GM10847 (cell line): Measurements from ENCODE around the gene DHX34.

Experiments used
- POLR2A ChIP-seq: IDR thresholded peaks from 2 replicates; pipeline ENCODE4 v1.6.1; 2011; ENCODE audit not compliant: insufficient read length; ENCODE audit errors: extremely low read depth

DHX34 gene

GRCh38 chr19:47377208-47377701 is 28.1 kb downstream of the DHX34 start:
- TF ChIP-seq POLR2A = no peak

DNA sequence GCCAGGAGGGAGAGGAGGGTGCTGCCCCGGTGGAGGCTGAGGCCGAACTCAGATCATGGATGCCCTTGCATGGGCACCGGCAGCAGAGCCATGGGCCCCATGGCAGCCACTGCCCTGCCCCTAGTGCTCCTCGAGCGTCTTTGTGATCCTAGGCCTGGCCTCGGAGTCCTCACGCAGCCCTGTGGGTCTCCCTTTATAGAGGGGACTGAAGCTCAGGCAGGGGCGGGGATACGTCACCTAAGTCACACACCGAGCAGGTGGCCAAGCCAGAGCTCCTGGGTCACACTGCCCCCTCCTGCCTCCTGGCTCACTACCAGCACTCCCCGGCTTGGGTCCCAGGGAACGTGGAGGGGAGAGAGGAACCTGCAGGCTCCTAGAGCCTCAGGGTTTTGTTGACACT is 28.7 kb downstream of the DHX34 start:
- no peak for TF ChIP-seq POLR2A

DNA sequence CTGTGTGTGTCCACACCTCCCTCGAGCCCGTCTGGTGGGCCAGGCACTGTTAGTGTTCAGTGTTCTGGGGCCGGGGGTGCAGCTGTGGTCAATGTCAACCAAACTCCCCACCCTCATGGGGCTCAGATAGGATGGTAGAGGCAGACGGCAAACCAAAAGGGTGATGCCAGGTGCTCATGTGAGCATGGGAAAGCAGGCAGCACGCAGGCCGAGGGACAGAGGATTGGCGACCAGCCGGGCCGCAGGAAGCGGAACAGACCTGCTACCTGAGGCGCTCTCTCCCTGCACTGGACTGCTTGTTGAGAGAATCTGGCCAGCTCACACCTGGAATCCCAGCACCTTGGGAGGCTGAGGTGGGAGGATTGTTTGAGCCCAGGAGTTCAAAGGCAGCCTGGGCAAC is 29.1 kb downstream of the DHX34 start:
- TF ChIP-seq POLR2A = no peak

DNA sequence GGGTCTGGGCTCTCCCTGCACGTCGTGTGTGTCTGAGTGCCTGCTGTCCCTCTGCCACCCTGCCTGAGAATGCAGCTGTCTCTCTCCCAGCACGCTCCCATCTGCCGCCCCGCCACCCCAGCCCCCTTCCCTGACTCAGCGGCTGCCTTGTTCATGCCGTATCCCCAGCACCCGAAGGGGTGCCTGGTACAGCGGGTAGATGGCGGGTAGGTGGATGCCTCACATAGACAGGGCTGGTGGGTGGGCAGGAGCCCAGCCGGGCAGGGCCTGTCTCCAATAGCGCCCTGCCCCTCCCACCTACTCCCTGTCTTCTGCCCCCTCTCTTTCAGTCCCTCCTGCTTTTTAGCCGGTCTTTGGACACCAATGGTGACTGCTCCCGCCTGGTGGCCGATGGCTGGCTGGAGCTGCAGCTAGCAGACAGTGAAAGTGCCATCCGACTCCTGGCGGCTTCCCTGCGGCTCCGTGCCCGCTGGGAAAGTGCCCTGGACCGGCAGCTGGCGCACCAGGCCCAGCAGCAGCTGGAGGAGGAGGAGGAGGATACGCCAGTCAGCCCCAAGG is 30.3 kb downstream of the DHX34 start:
- no peak for TF ChIP-seq POLR2A

DNA sequence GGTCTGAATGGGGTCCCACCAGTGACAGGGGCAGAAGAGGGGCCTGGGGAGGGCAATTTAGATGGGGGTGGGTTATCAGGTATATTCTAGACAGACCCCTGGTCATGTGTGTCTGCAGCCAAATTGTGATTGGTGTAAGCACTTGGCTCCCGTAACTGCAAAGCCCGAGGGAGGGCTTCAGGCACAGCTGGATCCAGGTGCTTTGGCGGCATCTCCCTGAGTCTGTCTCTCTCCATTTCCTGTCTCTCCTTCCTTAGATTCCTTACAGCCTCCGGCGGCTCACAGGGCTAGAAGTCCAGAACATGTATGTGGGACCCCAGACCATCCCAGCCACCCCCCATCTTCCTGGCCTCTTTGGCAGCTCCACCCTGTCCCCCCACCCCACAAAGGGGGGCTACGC is 31.4 kb downstream of the DHX34 start:
- TF ChIP-seq POLR2A = no peak

DNA sequence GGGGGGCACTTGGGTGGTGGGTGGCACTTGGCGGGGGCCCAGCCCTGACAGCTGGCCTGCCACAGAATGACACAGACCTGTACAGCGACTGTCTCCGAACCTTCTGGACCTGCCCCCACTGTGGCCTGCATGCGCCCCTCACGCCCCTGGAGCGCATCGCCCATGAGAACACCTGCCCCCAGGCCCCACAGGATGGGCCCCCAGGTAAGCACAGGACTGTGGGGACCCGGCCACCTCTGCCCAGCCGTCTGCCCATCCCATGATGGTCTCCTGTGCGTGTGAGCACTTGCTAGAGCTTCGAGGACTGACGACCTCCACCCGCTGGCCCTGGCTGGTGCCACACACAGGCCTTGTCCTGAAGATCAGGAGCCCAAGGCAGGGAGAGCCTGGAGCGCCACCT is 32.0 kb downstream of the DHX34 start:
- TF ChIP-seq POLR2A = no peak

- no peak for TF ChIP-seq POLR2A
Measured at GRCh38 chr19:47381653-47382279, 32.7 kb downstream of the DHX34 start.

- no peak for TF ChIP-seq POLR2A
Measured at GRCh38 chr19:47389150-47389556, 40.0 kb downstream of the DHX34 start.

DNA sequence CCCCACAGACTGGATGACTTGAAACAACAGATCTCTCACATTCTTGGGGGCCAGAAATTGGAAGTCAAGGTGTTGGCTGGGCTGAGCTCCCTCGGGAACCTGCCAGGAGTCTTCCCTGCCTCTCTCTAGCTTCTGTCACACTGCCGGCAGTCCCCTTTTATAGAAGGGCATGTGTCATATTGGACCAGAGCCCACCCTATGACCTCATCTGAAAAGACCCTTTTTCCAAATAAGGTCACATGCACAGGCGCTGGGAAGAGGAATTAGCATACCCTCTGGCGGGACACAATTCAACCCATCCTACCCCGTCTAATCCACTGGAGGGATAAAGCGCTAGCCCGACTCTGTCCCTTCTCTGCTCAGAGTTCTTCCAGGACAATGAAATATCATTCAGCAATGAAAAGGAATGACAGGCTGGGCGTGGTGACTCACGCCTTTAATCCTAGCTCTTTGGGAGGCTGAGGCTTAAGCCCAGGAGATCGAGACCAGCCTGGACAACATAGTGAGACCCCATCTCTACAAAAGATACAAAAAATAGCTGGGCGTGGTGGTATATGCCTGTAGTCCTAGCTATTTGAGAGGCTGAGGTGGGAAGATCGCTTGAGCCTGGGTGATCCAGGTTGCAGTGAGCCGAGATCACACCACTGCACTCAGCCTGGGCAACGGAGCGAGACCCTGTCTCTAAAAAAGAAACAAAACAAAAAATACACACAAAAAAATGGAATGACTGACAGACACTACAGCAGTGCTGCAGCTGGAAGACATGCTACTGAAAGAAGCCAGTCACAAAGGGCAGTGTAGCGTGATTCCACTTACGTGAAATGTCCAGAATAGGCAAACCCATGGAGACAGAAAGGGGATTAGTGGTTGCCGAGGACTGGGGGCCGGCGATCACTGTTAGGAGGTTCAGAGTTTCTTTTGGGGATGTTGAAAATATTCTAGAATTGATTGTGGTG is 41.7 kb downstream of the DHX34 start:
- TF ChIP-seq POLR2A = no peak

DNA sequence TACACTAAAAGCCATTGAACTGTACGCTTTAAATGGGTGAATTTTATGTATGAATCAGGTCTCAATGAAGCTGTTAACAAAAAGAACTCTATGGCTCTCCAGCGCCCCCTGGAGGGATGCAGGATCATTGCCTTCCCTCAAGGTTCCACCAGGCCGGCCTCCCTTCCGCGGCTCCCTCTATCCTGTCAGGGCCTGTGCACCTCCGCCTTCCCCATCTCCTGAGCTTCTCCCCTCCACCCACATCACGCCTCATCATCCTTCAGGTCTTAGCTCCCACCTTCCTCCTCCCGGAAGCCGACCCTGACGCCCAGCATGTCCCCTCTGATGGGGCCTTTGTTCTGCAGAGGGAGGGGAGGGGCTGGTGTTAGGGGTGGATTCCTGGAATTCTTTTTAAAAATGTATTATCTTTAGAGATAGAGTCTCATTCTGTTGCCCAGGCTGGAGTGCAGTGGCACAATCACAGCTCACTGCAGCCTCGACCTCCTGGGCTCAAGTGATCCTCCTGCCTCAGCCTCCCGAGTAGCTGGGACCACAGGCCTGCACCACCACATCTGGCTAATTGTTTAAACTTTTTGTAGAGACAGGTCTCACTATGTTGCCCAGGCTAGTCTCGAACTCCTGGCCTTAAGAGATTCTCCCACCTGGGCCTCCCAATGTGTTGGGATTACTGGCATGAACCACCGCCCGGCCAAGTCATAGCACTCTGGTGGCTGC is 42.6 kb downstream of the DHX34 start:
- TF ChIP-seq POLR2A = no peak

DNA sequence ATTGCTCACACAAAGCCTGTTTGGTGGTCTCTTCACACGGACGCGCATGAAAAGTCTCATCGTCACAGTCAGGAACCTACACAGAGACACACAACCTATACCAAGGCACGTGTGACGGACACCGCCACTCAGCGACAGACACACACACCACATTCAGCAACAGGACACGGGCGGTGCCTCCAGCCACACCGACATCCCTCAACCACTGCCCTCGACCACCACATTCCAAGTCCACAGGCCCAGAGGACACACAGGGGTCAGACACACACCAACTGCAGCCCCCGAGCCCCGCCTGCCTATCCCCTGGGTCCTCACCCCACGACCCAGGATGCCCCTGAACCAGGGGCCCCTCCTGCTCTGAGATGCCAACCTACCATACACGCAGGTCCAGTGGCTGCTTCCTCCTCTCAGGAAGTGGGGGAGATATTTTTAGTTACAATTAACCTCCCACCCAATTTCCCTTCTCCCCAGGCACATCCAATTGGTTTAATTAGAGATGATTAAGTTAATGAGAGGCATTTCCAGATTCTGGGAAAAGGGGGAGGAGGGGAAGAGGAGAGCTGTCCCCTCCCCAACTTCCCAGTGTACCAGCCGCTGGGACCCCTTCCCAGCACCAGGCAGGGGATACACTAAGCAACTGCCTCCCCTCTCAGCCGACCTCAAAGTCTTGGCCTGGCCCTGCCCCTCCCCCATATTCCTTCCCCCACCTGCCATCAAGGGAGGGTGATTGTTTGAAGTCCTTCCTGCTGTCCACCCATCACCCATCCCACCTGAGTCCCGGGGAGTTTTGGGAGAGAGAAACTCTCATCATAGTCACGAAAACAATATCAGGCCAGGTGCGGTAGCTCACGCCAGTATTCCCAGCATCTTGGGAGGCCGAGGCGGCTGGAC is 49.8 kb downstream of the DHX34 start:
- TF ChIP-seq POLR2A = no peak

- no peak for TF ChIP-seq POLR2A
Measured at GRCh38 chr19:47402504-47402903, 53.4 kb downstream of the DHX34 start.

DNA sequence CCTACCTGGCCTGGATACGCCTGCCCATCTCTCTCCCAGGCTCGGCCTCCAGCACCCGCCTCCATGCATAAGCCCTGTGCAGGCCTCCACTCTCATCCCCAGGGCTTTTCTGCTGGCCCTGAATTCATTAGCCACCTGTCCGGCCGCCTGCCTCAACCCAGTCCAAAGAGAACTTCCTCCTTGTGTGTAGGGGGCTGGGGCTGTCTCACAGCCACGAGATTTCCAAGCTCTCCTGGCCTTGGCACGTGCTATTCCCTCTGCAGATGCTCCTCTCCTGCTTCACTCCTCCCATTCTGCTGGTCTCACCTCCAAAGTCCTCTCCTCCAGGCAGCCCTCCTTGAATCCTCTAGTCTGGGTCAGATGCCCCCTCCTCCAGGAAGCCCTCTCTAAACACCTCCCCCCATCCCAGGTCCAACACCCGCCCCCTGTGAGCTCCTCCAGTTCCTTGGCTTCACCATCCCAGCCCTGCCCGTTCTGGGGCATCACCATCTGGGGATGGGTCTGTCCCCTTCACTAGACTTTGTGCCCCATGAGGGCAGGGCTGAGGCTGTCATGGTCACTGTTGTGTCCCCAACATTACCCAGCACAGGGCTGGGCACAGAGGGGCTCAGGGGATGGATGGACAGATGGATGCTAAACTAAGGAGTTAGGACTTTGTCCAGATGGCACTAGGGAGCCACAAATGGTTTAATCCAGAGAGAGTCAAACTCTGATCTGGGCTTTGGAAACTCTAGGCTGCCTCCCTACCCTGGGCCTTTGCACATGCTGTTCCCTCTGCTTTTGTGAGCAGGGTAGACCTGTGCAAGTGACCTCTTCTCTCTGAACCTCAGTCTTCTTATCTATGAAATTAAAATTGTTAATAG is 55.5 kb downstream of the DHX34 start:
- TF ChIP-seq POLR2A = no peak

DNA sequence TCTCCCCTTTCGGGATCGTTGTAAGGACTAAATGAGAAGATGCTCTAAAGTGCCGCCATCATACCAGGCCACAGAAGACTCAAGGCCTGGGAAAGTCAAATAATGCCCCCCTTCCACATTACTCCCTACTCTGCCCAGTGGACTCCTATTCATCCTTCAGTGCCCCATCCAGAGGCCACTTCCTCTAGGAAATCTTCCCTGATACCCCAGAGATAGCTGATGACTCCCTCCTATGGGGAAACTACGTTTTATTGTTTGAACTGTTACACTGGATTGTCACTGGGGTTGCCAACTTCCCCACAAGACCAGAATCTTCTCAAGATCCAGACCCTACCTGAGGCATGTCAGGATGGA is 56.1 kb downstream of the DHX34 start:
- TF ChIP-seq POLR2A = no peak
